ENCODE measurements around the gene KRTAP5-5. TPM values are rescaled to one million over a fixed set of nuclear protein-coding genes. Genes with fewer than 3 reads are reported as not detected.
"Not testable (repeated sequence)": the region's sequence is repeated elsewhere in the genome, so short reads cannot be mapped to it uniquely, and the experiment has no call there.

The KRTAP5-5 gene
- total RNA-seq, 1 donor from 2014 or later = not detected

DNA sequence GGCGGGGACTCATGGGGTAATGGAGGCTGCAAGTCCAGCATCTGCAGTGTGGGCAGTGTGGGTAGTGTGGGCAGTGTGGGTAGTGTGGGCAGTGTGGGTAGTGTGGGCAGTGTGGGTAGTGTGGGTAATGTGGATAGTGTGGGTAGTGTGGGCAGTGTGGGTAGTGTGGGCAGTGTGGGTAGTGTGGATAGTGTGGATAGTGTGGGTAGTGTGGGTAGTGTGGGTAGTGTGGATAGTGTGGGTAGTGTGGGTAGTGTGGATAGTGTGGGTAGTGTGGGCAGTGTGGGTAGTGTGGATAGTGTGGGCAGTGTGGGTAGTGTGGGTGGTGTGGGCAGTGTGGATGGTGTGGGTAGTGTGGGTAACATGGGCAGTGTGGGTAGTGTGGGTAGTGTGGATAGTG, 40.9 kb downstream of the KRTAP5-5 start:
- intact Hi-C loops (cut with micrococcal nuclease); DNase-seq; ATAC-seq: not testable (repeated sequence)

DNA sequence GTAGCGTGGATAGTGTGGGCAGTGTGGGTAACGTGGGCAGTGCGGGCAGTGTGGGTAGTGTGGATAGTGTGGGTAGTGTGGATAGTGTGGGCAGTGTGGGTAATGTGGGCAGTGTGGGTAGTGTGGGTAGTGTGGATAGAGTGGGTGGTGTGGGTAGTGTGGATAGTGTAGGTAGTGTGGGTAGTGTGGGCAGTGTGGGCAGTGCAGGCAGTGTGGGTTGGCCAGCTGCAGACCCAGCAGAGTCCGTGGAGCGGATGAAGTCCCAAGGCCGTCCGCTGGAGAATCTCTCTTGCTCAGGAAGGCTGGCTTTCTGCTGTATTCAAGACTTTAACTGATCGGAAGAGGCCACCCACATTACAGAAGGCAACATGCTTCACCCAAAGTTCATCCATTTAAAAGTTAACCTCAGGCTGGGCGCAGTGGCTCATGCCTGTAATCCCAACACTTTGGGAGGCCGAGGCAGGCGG, 41.4 kb downstream of the KRTAP5-5 start:
- intact Hi-C loops (cut with micrococcal nuclease) = no loop called here
- DNase-seq = no peak
- no peak for ATAC-seq

DNA sequence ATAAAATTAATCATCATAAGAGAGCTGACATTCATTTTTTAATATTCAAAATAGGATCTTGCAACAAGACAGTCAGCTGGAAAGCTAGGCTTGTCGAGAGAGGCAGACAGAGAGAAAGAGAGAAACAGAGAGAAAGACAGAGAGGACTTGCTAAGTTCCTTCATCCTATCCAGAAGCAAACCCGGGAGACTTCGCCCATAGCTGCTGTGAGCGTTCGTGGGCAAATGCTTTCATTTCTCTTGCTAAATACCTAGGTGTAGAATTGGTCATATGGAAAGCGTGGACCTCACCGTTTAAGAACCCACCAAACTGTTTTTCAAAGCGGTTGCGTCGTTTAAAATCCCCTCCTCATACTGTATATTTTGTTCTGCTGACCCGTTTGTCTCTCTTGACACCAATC, 42.1 kb downstream of the KRTAP5-5 start:
- intact Hi-C loops (cut with micrococcal nuclease) = no loop called here
- DNase-seq = no peak
- no peak for ATAC-seq

DNA sequence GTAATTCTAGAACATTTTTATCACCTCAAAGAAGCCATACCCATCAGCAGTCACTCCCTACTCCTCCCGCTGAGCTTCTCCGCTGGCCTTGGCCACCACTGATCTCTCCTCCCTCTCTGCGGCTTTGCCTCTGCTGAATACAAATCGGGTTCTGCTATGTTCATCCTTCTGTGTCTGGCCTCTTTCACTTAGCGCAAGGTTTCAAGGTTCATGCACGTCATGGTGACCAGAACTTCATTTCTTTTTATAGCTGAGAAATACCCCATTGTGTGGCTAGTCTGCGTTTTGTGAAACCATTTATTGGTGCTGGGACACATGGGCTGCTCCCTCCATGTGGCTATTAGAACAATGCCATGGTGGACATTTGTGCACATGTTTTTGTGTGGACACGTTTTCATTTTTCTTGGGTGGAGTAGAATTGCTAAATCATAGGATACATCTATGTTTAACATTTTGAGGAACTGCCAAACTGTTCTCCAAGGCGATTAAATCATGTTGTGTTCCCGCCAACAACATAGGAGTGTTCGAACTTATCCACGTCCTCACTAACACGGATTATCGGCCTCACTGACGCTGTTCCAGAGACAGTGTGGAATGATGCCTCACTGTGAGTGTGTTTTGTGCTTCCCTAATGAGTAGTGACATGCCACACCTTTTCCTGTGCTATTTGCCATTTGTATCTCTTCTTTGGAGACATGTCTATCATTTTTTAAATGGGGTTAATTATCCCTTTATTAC, 43.2 kb downstream of the KRTAP5-5 start:
- intact Hi-C loops (cut with micrococcal nuclease) = no loop called here
- DNase-seq = no peak
- no peak for ATAC-seq

DNA sequence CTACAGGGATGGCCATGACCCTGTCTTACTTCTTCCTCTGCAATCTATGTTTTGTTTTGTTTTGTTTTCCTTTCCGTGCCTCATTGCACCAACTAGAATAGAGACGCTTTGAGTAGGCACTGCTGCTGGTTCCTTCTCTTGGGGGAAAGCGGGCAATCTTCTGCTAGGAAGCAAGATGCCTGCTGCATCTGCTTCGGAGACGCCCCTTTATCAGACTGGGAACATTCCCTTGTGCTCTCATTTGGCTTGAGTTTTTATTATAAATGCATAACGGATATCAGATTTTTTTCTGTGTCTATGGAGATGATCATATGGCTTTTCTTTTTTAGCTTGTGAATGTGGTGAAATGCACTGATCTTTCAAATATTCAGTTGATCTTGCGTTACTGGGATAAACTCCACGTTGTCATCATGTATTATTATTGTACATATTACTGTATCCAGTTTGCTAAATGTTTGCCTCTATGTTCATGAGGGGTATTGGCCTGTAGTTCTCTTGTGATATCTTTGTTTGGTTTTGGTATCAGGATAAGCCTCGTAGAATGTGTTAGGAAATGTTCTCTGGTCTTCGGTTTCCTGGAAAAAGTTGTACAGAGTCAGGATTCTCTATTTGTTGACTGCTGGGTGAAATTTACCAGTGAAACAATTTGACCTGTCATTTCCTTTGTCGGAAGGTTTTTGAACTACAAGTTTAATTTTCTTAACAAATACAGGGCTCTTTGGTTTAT, 44.0 kb downstream of the KRTAP5-5 start:
- intact Hi-C loops (cut with micrococcal nuclease) = no loop called here
- ATAC-seq (no peak), DNase-seq (no peak)

DNA sequence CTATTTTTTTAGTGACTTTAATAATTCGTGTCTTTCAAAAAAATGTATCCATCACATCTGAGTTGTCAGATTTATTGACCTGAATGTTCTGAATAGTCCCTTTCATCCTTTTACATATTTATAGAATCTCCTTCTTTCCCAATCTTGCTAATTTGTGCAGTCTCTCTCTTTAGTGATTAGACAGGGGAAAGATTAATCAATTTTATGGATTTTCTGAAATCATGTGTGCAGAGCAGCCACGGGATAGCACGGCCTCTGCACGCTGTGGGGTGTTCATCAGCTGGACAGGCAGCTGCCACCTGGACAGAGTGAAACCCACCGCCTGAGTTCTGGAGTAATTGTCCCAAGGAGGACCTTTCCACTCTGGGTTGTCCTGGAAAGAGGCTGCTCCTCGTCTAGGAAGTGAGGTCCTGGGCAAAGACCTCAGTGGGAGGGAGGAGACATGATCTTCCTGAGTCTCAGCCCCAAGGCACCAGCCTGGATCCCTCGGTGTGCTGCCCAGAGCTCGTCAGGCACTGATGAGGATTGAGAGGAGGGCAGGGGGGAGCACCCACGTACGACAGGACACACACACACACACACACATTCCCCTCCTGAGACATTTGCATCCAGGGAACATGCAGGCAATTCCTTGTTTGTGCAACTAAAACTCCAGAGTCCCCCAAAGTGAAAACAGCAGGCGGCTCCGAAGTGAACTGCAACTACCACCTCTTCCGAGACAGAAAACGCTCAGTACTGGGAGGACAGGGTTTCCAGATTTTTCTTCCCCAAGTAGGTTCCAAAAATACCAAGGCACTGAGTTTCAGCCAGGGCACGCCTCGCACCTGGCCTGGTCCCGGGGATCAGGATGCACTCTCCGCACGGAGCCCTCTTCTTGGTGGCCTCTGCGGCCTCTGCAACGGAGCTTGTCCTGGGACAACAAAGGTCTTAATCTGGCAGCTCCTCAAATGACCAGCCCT, 44.9 kb downstream of the KRTAP5-5 start:
- intact Hi-C loops (cut with micrococcal nuclease) = no loop called here
- DNase-seq = no peak
- ATAC-seq = no peak

DNA sequence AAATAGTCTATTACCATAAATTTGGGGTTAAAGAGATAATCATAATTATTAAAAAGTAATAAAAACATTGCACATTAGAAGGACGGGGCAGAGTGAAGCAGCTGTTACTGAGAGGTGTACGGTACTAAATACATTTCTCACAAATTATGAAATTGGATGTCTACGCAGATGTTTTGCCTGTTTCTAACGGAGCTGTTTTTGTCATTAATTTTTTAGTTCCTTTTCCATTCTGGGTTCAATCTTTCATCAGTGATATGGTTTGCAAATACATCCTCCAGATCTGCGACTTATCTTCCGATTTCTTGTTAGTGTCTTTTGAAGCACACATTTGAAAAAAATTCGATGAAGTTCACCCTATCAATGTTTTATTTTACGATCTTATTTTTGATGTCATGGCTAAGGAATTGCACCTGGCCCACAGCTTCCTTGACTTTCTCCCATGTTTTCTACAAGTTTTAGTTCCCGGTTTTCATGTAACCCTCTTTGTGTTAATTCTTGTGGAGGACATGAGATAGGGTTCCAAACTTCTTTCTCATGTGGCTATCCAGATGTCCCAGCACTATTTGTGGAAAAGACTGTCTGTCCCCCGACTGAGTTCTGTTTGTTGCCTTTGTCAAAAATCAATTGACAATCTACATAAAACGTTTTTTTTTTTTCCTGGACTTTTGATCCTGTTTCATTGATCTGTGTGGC, 46.1 kb downstream of the KRTAP5-5 start:
- intact Hi-C loops (cut with micrococcal nuclease) = no loop called here
- DNase-seq = no peak
- ATAC-seq = no peak

DNA sequence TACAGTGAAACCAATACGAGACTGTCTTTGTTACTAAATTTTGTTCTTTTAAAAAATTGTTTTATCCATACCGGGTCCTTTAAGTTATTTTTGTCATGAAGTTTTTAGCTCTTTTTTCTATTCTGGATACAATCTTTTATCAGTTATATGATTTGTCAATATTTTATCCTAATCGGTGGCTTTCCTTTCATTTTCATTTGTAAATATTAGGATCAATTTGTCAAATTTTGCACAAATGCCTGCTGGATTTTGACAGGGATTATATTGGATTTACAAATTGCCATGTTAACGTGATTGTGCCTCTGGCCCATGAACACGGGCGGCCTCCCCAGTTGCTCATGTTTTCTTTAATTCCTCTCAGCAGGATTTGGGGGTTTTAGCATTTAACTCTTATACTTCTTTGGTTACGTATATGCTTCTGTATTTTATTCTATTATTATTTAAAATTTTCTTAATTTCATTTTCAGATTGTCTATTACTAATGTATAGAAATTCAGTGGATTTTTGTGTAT, 46.7 kb downstream of the KRTAP5-5 start:
- DNase-seq = no peak
- intact Hi-C loops (cut with micrococcal nuclease) = no loop called here
- no peak for ATAC-seq

DNA sequence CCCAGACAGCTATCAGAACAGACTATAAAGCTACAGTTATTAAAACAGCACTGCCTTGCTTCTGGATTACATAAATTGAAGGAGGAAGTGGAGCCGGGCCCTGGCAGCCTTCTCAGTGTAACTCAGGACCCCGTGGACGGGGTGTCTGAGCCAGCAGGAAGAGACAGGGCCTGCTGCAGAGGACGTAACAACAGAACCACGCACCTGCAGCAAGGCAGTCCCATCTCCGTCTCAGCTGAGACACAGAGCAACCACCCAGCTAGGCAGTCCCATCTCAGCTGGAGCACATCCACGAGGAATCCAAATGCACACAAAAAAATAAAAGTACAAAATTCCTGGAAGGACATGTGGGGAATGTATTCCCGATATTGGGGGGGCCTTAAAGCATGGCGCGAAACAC, 50.3 kb downstream of the KRTAP5-5 start:
- ATAC-seq (no peak), DNase-seq (no peak)
- intact Hi-C loops (cut with micrococcal nuclease) = no loop called here

Other genes with a start within 250 kb of the KRTAP5-5 start
- 0.74 TPM for gene BRSK2, start 239.8 kb upstream of the KRTAP5-5 start, total RNA-seq
- 52.8 TPM for gene MOB2, start 143.0 kb upstream of the KRTAP5-5 start, total RNA-seq
- 7.7 TPM for gene DUSP8, start 57.5 kb upstream of the KRTAP5-5 start, total RNA-seq
- not detected for gene KRTAP5-1, start 44.5 kb upstream of the KRTAP5-5 start, total RNA-seq
- not detected for gene KRTAP5-2, start 31.5 kb upstream of the KRTAP5-5 start, total RNA-seq
- not detected for gene KRTAP5-3, start 21.3 kb upstream of the KRTAP5-5 start, total RNA-seq
- not detected for gene KRTAP5-4, start 7.6 kb upstream of the KRTAP5-5 start, total RNA-seq
- not detected for gene KRTAP5-6, start 67.4 kb downstream of the KRTAP5-5 start, total RNA-seq
- 0.77 TPM for gene IFITM10, start 120.8 kb downstream of the KRTAP5-5 start, total RNA-seq
- 1,004 TPM for gene CTSD, start 134.2 kb downstream of the KRTAP5-5 start, total RNA-seq
- gene SYT8, start 205.2 kb downstream of the KRTAP5-5 start, total RNA-seq = not detected
- not detected for gene TNNI2, start 209.2 kb downstream of the KRTAP5-5 start, total RNA-seq
- 22.9 TPM for gene LSP1, start 223.3 kb downstream of the KRTAP5-5 start, total RNA-seq